NCI-H2196 treated with DMSO at 0.1 percent for 48 hours (cell line): ENCODE results near the gene USP22.
A peak's percentile ranks its signal among the peaks of the same experiment; 100 is the strongest.
"Not testable (repeated sequence)": the region's sequence is repeated elsewhere in the genome, so short reads cannot be mapped to it uniquely, and the experiment has no call there.

Experiments
- DNase-seq: peaks from one replicate; lab custom pipeline; 2025; ENCODE audit not compliant: unreplicated experiment; lab: John Stamatoyannopoulos, UW

Gene USP22

GRCh38 chr17:21042458-21043295 lies at the start of gene USP22:
Gene USP22, minus strand, starts transcription at chr17:21043011. Its CDS starts 176 bp downstream, at chr17:21042835.
- DNase-seq, result peak; percentile 85

- no peak for DNase-seq
These were observed 48.2 kb upstream of the USP22 start for GRCh38 chr17:21090902-21091618.

DNA sequence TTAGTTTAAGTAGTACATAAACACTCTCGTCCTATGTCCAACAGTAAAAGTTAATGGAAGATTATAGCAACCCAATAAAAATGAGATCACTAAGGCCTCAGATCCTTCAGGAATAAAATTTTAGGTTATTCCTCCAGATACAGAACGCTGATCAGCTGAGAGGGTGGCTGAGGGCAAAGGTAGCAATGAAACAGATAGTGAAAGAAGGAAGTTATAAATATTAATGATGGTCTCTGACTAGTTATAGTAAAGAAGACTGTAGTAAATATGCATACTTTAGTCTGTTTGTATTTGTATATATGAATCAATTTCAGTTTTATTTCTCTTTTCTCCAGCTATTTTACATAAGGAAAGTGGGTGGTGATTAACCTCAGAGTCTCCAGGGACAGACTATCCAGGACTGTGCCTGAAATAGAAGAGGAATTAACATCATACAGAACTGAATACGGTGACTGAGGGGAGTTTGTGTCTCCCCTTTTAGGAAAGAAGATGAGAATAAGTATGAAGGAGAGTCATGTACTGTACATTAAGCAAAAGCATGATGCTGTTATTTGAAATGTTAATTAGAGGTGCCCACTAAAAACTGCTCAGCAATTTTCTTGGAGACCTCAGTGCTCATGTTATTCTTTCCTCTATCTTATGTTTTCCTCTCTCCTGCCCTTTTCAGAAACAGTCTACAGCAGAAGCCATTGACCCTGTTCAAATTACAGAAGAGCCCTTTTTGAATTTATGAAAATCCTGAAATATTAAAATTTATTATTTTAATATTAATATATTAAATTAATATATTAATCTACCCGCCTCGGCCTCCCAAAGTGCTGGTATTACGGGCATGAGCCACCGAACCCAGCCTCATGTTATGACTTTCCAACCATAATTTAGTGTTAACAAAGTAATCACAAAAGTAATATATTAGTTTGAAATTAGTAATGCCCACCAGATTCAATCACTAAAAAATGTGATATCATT lies 47.4 kb upstream of the USP22 start:
- DNase-seq, result no peak

- no peak for DNase-seq
These were observed 46.3 kb upstream of the USP22 start for GRCh38 chr17:21089145-21089544.

- no peak for DNase-seq
These were observed 42.9 kb upstream of the USP22 start for GRCh38 chr17:21085707-21086106.

GRCh38 chr17:21085280-21085679 lies 42.5 kb upstream of the USP22 start:
- not testable (repeated sequence) for DNase-seq

GRCh38 chr17:21082001-21082436 lies 39.2 kb upstream of the USP22 start:
- no peak for DNase-seq

DNA sequence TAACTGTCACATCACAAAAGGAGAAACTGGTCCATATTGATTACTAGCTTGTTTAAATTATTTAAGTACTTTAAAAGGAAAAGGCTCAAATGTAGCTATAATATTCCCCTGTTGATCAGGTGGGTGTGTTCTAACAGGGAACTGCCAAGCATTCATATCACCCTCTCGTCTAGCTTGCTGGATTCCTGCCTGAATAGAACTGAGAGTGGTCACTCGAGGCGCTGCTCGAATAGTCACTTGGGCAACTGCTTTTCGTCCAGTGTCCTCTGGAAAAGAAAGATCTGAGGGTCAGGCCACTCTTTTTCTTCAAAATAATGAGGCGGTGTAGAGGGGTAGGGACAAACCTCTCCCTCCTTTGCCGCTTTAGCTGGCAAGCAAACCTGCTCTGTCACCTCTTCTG lies 36.4 kb upstream of the USP22 start:
- no peak for DNase-seq

GRCh38 chr17:21078016-21078780 lies 35.4 kb upstream of the USP22 start:
- DNase-seq, result no peak

DNA sequence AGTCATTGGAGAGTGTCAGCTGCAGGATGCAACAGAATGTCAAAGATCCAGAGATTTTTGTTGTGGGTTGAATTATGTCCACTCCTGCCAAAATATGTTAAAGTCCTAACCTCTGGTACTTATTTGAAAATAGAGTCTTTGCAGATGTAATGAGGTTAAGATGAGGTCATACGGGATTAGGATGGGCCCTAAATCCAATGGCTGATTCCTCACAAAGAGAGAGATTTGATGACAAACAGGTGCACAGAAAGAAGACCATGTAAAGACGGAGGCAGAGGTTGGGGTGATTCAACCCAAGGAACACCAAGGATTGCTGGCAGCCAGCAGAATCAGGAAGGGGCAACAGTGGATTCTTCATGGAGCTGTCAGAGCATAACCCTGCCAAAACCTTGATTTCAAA lies 34.5 kb upstream of the USP22 start:
- DNase-seq, result no peak

DNA sequence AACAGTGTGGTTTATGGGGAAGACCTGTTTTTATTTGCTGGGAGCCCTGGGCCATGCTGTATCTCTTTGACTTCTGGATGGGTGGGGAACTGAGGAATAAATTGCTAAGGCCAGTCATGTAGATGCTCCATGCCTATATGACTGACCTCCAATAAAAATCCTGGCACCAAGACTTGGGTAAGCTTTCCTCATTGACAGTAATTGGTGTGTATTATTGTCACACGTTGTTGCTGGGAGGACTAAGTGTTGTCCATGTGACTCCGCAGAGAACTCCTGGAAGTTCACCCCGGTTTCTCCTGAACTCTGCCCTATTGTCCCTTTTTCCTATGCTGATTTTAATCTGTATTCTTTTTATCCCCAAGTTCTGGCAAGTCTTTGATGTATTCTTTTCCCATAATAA lies 33.4 kb upstream of the USP22 start:
- DNase-seq, result no peak

DNA sequence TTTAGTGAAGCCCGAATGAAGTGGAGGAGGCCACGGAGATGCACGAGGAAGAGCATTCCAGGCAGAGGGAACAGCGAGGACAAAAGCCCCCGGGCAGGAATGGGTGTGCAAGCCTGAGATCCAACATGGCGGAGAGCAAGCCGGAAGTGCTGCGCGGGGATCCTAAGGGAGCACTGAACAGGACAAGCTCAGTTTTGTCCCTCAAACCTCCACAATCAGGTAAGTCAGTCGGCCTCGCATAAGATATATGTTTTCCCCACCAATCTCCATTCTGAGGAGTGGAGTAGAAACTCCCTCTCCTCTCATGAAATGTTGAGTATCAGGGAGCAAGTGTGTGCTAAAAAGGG lies 32.9 kb upstream of the USP22 start:
- no peak for DNase-seq

DNA sequence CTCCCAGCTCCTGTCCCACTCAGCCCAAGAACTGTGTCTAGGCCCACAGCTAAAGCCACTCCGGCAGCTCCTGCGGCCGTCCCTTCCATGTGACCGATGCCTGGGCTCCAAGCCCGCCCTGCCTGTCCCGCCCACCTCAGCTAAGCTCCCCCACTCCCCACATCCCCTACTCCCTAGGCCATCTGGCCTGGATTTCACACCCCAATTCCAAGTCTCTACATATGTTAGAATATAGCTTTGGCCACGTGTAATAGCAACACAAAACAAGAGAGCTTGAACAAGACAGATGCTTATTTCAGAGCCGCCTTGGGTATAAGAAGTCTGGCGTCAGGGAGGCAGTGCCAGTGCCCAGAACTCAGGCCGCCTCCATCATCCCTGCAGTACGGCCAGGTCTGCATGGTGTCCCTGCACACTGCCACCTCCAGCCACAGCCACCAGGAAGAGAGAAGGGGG lies 30.0 kb upstream of the USP22 start:
- DNase-seq, result no peak

DNA sequence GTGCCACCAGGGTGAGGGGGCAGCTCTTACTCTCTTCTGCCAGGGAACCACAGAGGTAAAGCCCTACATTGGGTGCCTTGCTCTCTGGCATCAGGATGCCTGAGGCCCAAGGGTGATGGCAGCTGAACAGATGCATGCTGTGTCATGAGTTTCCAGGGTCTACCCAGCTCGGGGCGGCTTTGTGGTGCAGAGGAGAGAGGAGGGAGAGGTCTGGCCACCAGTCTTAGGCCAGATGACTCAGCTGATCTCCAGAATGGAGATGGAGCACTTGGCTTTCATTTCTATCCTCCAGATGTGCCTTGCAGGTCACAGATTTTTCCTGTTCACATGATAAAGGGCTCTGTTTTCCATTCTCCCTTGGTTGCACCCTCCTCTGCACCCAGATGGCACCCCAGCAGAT lies 23.6 kb upstream of the USP22 start:
- no peak for DNase-seq

GRCh38 chr17:21061971-21062526 lies 19.2 kb upstream of the USP22 start:
- no peak for DNase-seq

GRCh38 chr17:21061158-21061835 lies 18.5 kb upstream of the USP22 start:
- DNase-seq, result no peak

- no peak for DNase-seq
These were observed 16.9 kb upstream of the USP22 start for GRCh38 chr17:21059761-21060160.

- no peak for DNase-seq
These were observed 15.5 kb upstream of the USP22 start for GRCh38 chr17:21058098-21058893.

- not testable (repeated sequence) for DNase-seq
These were observed 10.2 kb upstream of the USP22 start for GRCh38 chr17:21053056-21053455.
